Stimulated activated CD4-positive, alpha-beta T cell treated with anti-CD3 and anti-CD28 coated beads, Interleukin-1b, Interleukin-23, amount 100 ng/mL, for 4 hours (primary cell): Measurements from ENCODE around the gene ABL1.

ENCODE experiments used
- DNase-seq, 2 donors: peaks; one replicate each; pipeline ENCODE4 v3.0.0-alpha.2; 2020; ENCODE audit warnings: low read depth in 2 of 2

ABL1 gene

DNA sequence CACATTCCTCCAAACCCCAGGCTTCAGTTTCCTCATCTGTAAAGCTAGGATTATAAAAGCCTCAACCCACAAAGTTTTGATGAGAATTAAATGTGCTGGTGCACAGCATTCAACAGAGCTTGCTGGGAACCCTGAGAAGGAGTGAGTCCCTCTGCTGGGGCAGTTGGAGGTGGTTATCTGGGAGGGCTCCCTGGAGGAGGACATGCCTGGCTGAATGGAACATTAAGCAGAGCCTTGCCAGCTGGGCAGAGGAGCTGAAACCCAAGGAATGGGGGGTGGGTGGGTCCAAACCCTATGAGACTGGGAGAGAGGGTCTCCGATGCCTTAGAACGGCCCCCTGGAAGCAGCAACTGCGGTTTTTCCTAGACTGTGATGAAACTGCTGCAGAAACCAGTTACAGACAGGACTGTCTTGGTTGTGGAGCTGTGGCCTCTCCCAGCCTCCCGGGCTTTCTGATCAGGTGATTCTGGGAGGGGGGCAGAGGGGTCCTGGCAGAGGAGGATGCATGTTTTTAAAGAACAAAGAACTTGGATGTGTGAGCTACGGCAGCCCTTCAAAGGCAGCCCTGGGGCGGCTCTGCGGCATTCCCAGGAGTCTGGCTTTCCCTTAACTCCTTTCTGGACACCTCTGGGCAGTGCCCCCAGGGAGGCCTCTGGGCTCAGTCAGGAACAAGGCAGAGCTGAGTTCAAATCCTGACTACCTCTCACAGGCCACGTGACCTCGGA lies 83.2 kb downstream of the ABL1 start:
- DNase-seq = no peak

- no peak for DNase-seq
Measured at GRCh38 chr9:130918826-130919558, 83.9 kb downstream of the ABL1 start.

DNA sequence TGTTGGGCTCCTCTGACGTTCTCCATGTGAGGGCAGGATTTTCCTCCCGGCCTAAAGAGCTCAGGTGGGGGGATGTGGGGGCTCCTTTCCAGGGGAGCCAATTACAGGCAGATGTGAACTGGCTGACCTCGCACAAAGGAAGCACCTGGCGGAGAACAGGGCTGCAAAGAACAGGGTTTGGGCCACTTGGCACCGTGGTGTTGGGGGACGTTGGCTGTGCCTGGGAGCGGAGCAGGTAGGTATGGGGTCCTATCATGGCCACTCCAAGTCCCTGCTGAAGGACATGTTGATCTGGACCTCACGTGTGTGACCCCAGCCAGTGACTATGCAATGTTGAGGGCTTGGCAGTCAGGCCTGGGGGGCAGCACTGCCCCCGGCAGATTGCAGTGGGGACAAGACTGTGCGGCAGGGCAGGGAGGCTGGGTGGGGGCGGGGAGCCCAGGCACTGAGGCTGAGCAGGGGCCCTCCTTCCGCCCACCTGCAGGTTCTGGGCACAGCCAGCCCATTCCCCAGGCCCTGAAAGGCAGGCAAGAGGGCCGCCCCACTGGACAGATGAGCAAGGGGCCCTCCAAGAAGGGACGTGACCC lies 84.6 kb downstream of the ABL1 start:
- no peak for DNase-seq

DNA sequence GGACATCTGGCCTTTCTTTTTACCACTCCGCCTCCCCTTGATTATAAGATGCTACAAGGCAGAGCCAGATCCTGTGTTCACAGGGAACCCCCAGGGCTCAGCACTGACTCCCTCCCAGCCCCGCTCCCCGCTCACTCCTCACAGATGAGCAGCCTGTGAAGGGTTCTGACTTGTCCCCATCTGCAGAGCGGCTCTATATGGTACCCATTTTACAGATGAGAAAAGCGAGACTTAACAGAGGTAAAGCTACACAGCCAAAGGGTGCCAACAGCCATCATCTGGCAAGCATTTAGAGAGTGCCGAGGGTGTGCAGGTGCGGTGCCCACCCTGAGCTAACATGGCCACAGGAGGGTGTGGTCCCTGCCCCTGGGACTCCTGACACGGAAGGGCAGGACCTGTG lies 85.2 kb downstream of the ABL1 start:
- DNase-seq = no peak

GRCh38 chr9:130920762-130921299 lies 85.8 kb downstream of the ABL1 start:
- DNase-seq = no peak

DNA sequence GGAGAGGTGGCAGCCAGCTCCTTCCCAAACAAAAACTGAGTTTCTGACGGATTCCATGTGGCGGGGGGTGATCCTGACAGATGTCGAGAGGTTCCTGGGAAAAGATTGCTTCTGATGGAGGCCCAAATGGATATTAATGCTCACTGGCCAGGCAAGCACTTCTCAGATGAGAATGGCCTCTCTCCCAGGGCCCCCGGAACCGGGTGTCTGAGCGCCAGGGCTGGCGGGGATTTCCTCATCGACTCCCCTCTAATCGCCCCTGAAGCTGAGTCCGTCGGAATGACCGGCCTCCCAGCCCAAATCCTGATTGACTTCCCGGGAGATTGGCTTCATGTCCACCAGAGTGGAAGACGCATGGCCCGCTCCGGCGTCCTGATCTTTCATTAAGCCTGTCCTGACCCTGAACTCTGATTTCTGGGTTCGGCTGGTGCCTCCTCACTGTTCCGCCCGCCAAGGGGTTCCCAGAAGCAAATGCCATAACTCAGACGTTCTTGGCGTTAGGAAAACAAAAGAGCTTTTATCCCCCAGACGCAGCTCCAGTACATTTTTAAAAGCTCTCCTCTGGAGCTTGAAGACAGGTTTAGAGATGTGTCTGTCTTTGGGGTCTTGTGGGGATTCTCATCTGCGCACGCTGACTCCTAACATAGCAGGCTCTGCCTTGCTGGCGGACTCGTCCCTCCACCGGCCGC lies 86.4 kb downstream of the ABL1 start:
- no peak for DNase-seq

GRCh38 chr9:130921989-130922892 lies 87.2 kb downstream of the ABL1 start:
- no peak for DNase-seq

DNA sequence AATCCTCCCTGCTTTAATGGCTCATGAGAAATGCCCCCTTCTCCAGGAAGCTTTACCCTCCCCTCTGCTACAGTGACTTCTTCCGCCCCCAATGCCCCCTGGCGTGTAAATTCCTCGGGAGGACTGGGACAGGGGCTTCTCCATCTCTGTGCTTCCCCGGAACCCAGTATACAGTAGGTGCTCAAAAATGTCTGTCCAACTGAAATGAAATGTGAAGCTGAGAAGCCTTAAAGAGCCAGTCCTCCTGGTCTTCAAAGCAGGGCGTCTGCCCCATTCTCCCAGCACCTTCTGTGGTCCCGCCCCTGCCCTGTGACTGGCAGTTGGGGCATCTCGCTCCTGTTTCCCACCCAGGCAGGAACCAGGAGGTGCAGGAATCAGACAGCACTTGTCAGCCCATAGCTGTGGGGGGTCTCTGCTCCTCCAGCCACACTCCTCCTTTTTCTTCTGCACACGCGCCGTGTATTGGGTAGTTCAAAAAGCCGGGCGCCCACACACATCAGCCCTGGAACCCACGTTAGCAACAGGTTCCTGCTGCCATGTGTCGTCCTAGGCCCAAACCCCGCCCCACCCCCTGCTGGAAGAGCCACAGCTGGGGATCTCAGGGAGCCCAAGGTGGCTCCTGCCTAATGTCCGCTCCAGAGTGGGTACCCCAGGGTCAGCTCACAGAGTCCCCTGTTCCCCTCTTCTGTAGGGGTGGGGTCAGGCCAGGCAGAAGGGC lies 88.0 kb downstream of the ABL1 start:
- DNase-seq = no peak

- no peak for DNase-seq
Measured at GRCh38 chr9:130923611-130924447, 88.8 kb downstream of the ABL1 start.

DNA sequence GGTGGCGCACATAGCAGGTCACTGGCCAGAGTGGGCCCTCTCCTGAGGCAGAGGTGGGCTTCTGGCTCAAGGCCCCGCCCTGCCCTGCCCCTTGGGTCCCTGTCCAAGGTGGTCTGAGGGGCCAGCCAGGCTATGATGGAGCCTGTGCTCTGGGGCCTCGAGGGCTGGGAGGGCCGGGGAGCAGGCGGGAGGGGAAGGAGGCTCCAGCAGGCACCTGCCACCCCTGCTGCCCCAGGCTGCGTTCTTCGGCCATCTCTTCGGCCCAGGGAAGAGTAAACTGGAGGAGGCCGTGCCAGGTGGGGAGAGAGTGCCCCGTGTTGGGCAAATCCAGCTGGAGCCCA lies 89.4 kb downstream of the ABL1 start:
- no peak for DNase-seq

GRCh38 chr9:130925050-130925678 lies 90.1 kb downstream of the ABL1 start:
- no peak for DNase-seq

DNA sequence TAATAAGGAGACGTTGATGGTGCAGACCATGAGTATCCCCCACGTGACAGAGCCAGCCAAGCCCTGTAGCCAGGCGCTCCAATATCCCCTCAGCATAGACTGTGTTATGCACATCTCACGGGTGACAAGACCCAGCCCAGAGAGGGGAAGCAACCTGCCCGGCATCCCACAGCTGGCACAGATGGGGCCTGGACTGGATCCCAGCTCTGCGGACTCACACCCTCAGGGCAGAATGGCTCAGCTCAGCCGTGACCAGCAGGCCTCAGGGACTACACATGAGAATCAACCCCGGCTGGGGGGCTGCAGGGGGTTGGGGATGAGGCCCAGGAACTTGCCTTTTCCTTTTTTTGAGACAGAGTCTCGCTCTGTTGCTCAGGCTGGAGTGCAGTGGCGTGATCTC lies 92.3 kb downstream of the ABL1 start:
- DNase-seq = no peak

DNA sequence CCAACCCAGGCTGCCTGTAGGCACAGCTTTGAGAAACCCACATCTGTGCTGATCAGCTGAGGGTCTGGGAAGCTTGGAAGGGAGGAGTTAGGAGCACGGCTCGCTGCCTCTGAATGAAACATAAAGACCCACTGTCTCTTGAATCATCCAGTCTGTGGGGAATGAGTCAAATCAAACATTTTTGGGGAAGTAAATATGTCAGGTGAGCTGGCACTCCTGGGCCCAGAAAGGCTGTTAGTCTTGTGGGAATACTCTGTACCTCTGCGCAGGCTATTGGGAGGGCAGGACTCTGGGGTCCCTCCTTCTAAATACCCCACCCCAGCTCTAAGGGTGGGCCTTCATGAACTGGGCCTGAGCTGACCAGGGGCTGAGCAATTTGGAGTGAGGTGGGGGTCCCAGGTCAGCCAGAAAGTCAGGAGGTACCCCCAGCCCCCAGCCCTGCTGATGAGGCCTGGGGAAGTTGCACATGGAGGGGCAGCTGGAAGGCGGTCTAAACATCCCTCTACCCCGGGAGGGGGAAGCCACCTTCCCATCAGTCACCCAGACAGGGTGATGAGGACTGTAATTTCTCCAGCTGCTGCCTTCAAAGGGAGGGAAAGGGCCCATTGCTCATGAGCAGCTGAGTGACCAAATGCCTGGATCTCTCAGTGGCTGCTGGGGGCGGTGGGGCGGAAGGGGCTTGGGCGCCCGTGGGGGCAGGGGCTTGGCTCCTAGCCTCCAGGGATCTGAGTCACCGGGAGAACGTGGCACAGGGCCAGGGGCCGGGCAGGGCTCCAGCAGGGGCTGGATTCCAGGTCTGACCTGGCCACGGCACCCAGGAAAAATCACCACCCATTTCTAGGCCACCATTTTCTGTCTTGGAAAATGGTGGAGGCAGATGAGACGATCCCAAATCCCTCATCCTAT lies 93.2 kb downstream of the ABL1 start:
- no peak for DNase-seq

- no peak for DNase-seq
Measured at GRCh38 chr9:130929571-130930038, 94.6 kb downstream of the ABL1 start.

DNA sequence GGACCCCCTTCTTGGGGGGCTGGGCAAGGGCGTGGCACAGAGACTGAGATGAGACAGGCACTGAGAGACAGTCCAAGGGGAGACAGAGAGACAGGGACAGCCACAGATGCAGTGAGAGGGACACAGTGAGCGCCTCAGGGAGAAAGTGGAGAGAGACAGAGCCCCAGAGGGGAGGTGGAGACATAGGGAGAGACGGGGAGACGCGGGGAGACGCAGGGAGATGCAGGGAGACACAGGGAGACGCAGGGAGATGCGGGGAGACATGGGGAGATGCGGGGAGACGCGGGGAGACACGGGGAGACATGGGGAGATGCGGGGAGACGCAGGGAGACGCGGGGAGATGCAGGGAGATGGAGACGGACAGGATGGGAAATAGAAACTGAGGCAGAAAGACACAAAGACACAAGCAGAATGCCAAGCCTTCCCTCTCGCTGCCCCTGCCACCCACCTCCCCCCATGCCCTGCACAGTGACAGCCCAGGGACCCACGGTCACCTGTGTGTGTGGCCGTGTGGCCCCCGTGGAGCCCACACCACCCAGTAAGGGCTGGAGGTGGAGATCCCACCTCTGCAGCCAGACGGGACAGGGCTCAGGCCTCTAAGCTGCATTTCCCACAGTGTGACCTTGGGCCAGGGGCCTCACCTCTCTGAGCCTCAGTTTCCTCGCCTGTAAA lies 95.2 kb downstream of the ABL1 start:
- DNase-seq = no peak

DNA sequence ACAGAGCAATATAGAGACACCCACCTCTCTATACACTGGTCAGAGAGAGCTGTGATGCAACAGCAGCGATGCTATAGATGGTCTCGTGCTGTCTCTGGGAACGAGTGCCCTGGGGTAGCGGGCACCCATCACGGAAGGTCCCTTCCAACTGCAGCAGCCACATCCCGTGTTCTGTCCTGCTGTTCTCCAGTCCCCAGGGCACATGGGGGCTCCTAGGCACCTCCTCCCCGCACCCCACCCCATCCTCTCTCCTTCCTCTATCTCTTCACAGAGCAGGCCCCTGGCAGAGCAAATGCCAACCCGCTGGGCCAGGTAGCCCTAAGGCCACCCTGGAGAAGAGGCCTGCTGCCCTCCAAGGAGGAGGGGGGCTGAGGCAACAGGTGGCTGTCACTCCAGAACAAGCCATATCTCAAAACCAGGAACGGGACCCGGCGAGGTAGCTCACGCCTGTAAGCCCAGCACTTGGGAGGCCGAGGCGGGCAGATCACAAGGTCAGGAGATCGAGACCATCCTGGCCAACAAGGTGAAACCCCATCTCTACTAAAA lies 95.8 kb downstream of the ABL1 start:
- DNase-seq = no peak
